HepG2 (cell line): ENCODE results near the gene NRL. TPM values are rescaled to one million over a fixed set of nuclear protein-coding genes. Genes with fewer than 3 reads are reported as not detected.
A peak's percentile ranks its signal among the peaks of the same experiment; 100 is the strongest.

ENCODE experiments used
- ETV6 ChIP-seq: sonication (generic); formaldehyde crosslinking; conservative IDR thresholded peaks from 2 replicates; pipeline ENCODE4 v1.4.0; 2020; ENCODE audit warnings: missing genetic modification reagents
- GZF1 ChIP-seq: sonication (generic); formaldehyde crosslinking; IDR thresholded peaks from 2 replicates; pipeline ENCODE4 v1.5.1; 2020; ENCODE audit warnings: mild to moderate bottlenecking, missing genetic modification reagents
- MAFK ChIP-seq, 2 experiments: IDR thresholded peaks in 1 of 2; conservative IDR thresholded peaks in 1 of 2; 2 replicates each; pipeline ENCODE4 v1.6.1; 2011; ENCODE audit warnings: improper control_type of control experiment in 2 of 2, low read length in 2 of 2
- MXD4 ChIP-seq: IDR thresholded peaks from 2 replicates; pipeline ENCODE4 v1.6.1; 2016; ENCODE audit warnings: mild to moderate bottlenecking, missing biosample characterization, missing genetic modification reagents
- POLR2G ChIP-seq: fragments of 200-400 bp; formaldehyde crosslinking; IDR thresholded peaks from 2 replicates; pipeline ENCODE4 v1.6.1; 2018; ENCODE audit warnings: mild to moderate bottlenecking, low read depth, low read length, moderate library complexity
- REXO4 ChIP-seq: sonication (generic); formaldehyde crosslinking; IDR thresholded peaks from 2 replicates; pipeline ENCODE4 v1.8.0; 2022; ENCODE audit warnings: missing genetic modification reagents, mild to moderate bottlenecking, borderline replicate concordance
- SALL1 ChIP-seq: sonication (generic); formaldehyde crosslinking; IDR thresholded peaks from 2 replicates; pipeline ENCODE4 v1.8.0; 2022; ENCODE audit warnings: mild to moderate bottlenecking, missing genetic modification reagents
- SETDB1 ChIP-seq: sonication (generic); formaldehyde crosslinking; IDR thresholded peaks from 2 replicates; pipeline ENCODE4 v1.5.1; 2020; ENCODE audit warnings: missing genetic modification reagents, mild to moderate bottlenecking, borderline replicate concordance
- TBX2 ChIP-seq: sonication (generic); formaldehyde crosslinking; IDR thresholded peaks from 2 replicates; pipeline ENCODE4 v1.5.0; 2020; ENCODE audit warnings: missing genetic modification reagents, mild to moderate bottlenecking, borderline replicate concordance
- TRIM24 ChIP-seq: sonication (generic); formaldehyde crosslinking; IDR thresholded peaks from 2 replicates; pipeline ENCODE4 v1.8.0; 2022; ENCODE audit warnings: mild to moderate bottlenecking, missing genetic modification reagents
- ZFP91 ChIP-seq: sonication (generic); formaldehyde crosslinking; IDR thresholded peaks from 2 replicates; pipeline ENCODE4 v1.9.0; 2022; ENCODE audit warnings: missing genetic modification reagents, mild to moderate bottlenecking, borderline replicate concordance
- ZMYM4 ChIP-seq: sonication (generic); formaldehyde crosslinking; IDR thresholded peaks from 2 replicates; pipeline ENCODE4 v1.8.1; 2023; ENCODE audit warnings: mild to moderate bottlenecking, missing genetic modification reagents
- ZNF10 ChIP-seq: sonication (generic); formaldehyde crosslinking; IDR thresholded peaks from 2 replicates; pipeline ENCODE4 v1.4.0; 2020; ENCODE audit warnings: mild to moderate bottlenecking, low read depth, missing genetic modification reagents, borderline replicate concordance
- ZNF280B ChIP-seq: sonication (generic); formaldehyde crosslinking; IDR thresholded peaks from 2 replicates; pipeline ENCODE4 v1.5.0; 2020; ENCODE audit warnings: missing genetic modification reagents, mild to moderate bottlenecking, borderline replicate concordance
- ZNF652 ChIP-seq: IDR thresholded peaks from 2 replicates; pipeline ENCODE4 v1.6.1; 2016; ENCODE audit warnings: low read depth, borderline replicate concordance
- ZNF773 ChIP-seq: sonication (generic); formaldehyde crosslinking; IDR thresholded peaks from 2 replicates; pipeline ENCODE4 v1.4.0; 2020; ENCODE audit warnings: missing genetic modification reagents, borderline replicate concordance
- polyA plus RNA-seq, 8 experiments: library from polyadenylated mRNA; depleted of rRNA in 3 of 8; stranded (reverse) in 7 of 8; unstranded in 1 of 8; fragments of >200 nt; fragmentation: Illumina TruSeq in 4 of 8; extraction: Trizol in 4 of 8; gene quantifications; 2 replicates each; pipeline versions ENCODE4 v1.2.1 to v1.2.3, GENCODE V29; 2011 to 2016; ENCODE audit warnings: low read depth in 4 of 8, missing spikeins in 1 of 8, mixed read lengths in 1 of 8; ENCODE audit not compliant: insufficient read depth in 1 of 8
- total RNA-seq, 5 experiments: library from RNA; depleted of rRNA; stranded (reverse); fragments of >200 nt; fragmentation: Illumina TruSeq; extraction: Trizol; gene quantifications; 2 replicates each; pipeline ENCODE4 v1.2.3, GENCODE V29; 2016; ENCODE audit warnings: low read depth in 1 of 5
- TF ChIP-seq, protein P1 (sequence below): IDR thresholded peaks from 2 replicates; pipeline ENCODE4 v1.6.1; 2016; ENCODE audit warnings: mild to moderate bottlenecking
- TF ChIP-seq, protein P2 (sequence below): sonication (generic); formaldehyde crosslinking; IDR thresholded peaks from 2 replicates; pipeline ENCODE4 v1.4.0; 2020; ENCODE audit warnings: mild to moderate bottlenecking, missing genetic modification reagents
- TF ChIP-seq, protein P3 (sequence below): sonication (generic); formaldehyde crosslinking; conservative IDR thresholded peaks from 2 replicates; pipeline ENCODE4 v1.4.0; 2020; ENCODE audit warnings: missing genetic modification reagents

NRL gene
- total and polyA plus RNA-seq, 2 of the 13 experiments (the other 11 are each of a cell fraction or from before 2014, with no cell fraction given): 2.5 to 4.7 TPM

DNA sequence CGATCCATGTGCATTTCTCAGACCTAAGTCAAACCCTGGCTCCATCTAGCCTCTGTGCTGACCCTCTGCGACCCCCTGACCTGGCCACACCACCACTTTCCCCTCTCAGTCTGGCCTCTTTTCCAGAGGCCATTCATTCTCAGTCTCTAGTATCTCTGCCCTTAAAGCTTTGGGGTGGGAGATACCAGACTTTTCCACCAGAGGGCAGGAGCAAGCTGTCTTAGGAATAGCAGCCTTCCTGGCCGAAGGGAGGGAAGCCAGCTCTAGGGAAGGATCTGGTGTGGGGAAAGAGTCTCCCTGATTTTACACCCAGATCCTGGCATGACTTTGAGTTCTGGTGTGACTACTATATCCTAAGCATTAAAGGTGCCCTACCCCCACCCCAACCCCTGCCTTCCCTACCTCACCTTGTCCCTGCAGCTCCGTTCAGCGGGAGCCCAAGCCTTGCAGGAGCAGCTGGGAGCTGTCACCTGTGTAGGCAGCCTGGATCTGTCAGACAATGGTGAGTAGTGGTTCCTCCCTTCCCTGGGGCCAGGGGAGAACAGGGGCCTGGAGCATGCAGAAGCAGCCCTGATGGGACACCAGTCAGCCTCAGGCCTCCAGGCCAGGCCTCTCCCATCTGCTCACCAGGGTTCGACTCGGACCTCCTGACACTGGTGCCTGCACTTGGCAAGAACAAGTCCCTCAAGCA is 56.3 kb downstream of the NRL start (continued):
- TF ChIP-seq ZNF773 (CRISPR knock-in tag) (no peak), ZFP91 (CRISPR knock-in tag) (peak; percentile 84; the same call in 1 of the 2 replicates), ZNF280B (CRISPR knock-in tag) (no peak; the same call in 1 of the 2 replicates), ZNF10 (CRISPR knock-in tag) (no peak), REXO4 (CRISPR knock-in tag) (no peak), SALL1 (0 out of 2 replicates have a peak, but pooled peaks have one; percentile 52), SETDB1 (0 out of 2 replicates have a peak, but pooled peaks have one; percentile 46), TRIM24 (CRISPR knock-in tag) (no peak), ZMYM4 (CRISPR knock-in tag) (peak; percentile 41; the same call in 1 of the 2 replicates), ZNF652 (CRISPR knock-in tag) (peak; percentile 19; the same call in 1 of the 2 replicates), MAFK (conservative IDR thresholded peaks at IDR 0.05 in 1 of 2, IDR thresholded peaks at IDR 0.05 in 1 of 2; ENCODE audit: low read length in 2 of 2) (no peak), POLR2G (no peak), ETV6 (peak; percentile 69; the same call in 1 of the 2 replicates), TBX2 (CRISPR knock-in tag) (no peak), MXD4 (CRISPR knock-in tag) (peak; percentile 57; the same call in 1 of the 2 replicates), GZF1 (CRISPR knock-in tag) (no peak)
- TF ChIP-seq, protein P1, sequence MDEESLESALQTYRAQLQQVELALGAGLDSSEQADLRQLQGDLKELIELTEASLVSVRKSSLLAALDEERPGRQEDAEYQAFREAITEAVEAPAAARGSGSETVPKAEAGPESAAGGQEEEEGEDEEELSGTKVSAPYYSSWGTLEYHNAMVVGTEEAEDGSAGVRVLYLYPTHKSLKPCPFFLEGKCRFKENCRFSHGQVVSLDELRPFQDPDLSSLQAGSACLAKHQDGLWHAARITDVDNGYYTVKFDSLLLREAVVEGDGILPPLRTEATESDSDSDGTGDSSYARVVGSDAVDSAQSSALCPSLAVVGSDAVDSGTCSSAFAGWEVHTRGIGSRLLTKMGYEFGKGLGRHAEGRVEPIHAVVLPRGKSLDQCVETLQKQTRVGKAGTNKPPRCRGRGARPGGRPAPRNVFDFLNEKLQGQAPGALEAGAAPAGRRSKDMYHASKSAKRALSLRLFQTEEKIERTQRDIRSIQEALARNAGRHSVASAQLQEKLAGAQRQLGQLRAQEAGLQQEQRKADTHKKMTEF: peak; percentile 83
- TF ChIP-seq, protein P2, sequence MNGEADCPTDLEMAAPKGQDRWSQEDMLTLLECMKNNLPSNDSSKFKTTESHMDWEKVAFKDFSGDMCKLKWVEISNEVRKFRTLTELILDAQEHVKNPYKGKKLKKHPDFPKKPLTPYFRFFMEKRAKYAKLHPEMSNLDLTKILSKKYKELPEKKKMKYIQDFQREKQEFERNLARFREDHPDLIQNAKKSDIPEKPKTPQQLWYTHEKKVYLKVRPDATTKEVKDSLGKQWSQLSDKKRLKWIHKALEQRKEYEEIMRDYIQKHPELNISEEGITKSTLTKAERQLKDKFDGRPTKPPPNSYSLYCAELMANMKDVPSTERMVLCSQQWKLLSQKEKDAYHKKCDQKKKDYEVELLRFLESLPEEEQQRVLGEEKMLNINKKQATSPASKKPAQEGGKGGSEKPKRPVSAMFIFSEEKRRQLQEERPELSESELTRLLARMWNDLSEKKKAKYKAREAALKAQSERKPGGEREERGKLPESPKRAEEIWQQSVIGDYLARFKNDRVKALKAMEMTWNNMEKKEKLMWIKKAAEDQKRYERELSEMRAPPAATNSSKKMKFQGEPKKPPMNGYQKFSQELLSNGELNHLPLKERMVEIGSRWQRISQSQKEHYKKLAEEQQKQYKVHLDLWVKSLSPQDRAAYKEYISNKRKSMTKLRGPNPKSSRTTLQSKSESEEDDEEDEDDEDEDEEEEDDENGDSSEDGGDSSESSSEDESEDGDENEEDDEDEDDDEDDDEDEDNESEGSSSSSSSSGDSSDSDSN (CRISPR knock-in tag): peak; percentile 56; the same call in 1 of the 2 replicates
- TF ChIP-seq, protein P3, sequence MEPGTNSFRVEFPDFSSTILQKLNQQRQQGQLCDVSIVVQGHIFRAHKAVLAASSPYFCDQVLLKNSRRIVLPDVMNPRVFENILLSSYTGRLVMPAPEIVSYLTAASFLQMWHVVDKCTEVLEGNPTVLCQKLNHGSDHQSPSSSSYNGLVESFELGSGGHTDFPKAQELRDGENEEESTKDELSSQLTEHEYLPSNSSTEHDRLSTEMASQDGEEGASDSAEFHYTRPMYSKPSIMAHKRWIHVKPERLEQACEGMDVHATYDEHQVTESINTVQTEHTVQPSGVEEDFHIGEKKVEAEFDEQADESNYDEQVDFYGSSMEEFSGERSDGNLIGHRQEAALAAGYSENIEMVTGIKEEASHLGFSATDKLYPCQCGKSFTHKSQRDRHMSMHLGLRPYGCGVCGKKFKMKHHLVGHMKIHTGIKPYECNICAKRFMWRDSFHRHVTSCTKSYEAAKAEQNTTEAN: no peak
